Superior temporal gyrus (tissue), 1 donor: Measurements from ENCODE around the gene GGCX.

Experiments used
- DNase-seq: peaks from one replicate; pipeline ENCODE4 v3.0.0-alpha.2; 2016; ENCODE audit errors: extremely low spot score

Gene GGCX

GRCh38 chr2:85541753-85542457, 19.4 kb downstream of the GGCX start:
- DNase-seq, result peak; percentile 41

GRCh38 chr2:85541262-85541661, 20.0 kb downstream of the GGCX start:
- DNase-seq, result peak; percentile 21

- peak; percentile 48 for DNase-seq
Observed at GRCh38 chr2:85540133-85540648, 21.1 kb downstream of the GGCX start.

GRCh38 chr2:85539361-85540132, 21.7 kb downstream of the GGCX start:
- peak; percentile 48 for DNase-seq

- peak; percentile 93 for DNase-seq
Observed at GRCh38 chr2:85538507-85539360, 22.6 kb downstream of the GGCX start, which contains the start of gene MAT2A. MAT2A (plus strand) TSS chr2:85539168; CDS start chr2:85539288, 120 bp downstream.

GRCh38 chr2:85537600-85538506, 23.4 kb downstream of the GGCX start:
- peak; percentile 77 for DNase-seq

GRCh38 chr2:85536479-85536878, 24.8 kb downstream of the GGCX start:
- DNase-seq, result peak; percentile 66

- DNase-seq, result peak; percentile 22
Observed at GRCh38 chr2:85534881-85535280, 26.4 kb downstream of the GGCX start.

- no peak for DNase-seq
Observed at GRCh38 chr2:85534099-85534498, 27.2 kb downstream of the GGCX start.

- DNase-seq, result no peak
Observed at GRCh38 chr2:85531589-85531988, 29.7 kb downstream of the GGCX start.

GRCh38 chr2:85529809-85530208, 31.5 kb downstream of the GGCX start:
- DNase-seq, result no peak

- DNase-seq, result no peak
Observed at GRCh38 chr2:85528355-85528754, 32.9 kb downstream of the GGCX start.

- no peak for DNase-seq
Observed at GRCh38 chr2:85527787-85528186, 33.5 kb downstream of the GGCX start.

- peak; percentile 3 for DNase-seq
Observed at GRCh38 chr2:85525567-85525966, 35.7 kb downstream of the GGCX start.

GRCh38 chr2:85525029-85525428, 36.3 kb downstream of the GGCX start:
- DNase-seq, result no peak

GRCh38 chr2:85524336-85524908, 36.9 kb downstream of the GGCX start:
- DNase-seq, result peak; percentile 62

GRCh38 chr2:85523903-85524335, 37.4 kb downstream of the GGCX start:
- DNase-seq, result no peak

- no peak for DNase-seq
Observed at GRCh38 chr2:85523062-85523902, 38.0 kb downstream of the GGCX start.

GRCh38 chr2:85522090-85522647, 39.1 kb downstream of the GGCX start:
- no peak for DNase-seq
